Measurements from ENCODE around the gene ELOB.

DNA sequence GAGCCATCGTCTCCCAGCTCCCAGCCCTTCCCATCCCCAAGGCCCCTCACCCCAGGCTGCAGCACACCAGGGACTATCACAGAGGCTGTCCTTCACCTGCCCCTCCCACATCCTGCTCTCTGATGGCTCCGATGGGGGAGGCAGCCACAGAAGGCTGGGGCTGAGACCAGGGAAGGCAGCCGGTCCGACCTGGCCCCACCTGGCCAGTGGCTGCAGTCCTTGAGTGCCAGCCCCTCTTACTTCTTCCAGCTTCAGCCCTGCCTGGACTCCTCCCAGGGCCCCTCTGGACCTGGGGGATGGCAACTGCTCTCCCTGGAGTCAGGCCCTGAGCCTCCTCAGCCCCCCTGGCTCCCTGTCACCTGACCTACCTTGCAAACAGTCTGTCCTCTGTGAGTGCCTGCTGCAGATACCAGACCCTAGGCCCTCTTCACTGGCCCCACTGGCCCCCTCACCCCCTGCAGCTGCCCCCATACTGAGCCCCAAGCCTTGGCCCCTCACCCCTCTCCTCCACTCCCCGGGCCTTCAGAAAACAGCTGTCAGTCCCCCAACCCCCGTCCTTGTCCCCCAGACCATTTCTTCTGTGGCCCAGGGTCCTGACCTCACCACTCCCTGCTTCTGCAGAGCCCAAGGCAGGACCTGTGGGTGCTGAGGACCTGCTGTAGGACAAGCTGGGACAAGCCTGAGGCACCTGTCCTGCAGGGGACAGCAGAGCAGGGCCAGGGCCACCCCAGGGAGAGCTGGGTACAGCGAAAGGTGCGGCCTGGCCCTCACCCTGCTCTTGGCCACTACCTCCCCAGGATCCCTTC lies 37.3 kb downstream of the ELOB start:
- TF ChIP-seq HDAC6 (IDR thresholded peaks at IDR 0.05; ENCODE audit: low read depth, low read length): no peak
- no peak for TF ChIP-seq ZNF253 (CRISPR knock-in tag; IDR thresholded peaks at IDR 0.05; ENCODE audit: borderline replicate concordance)
- TF ChIP-seq RAD21 (CRISPR knock-in tag; IDR thresholded peaks at IDR 0.05): no peak

Data from HepG2 (cell line).